Stimulated activated CD8-positive, alpha-beta memory T cell treated with anti-CD3 and anti-CD28 coated beads, Interleukin-4, amount 100 ng/mL, for 1 hour (primary cell): ENCODE data around the gene CRADD.
"Not testable (repeated sequence)": the region's sequence is repeated elsewhere in the genome, so short reads cannot be mapped to it uniquely, and the experiment has no call there.

Experiments
- DNase-seq, 2 donors: peaks; one replicate each; pipeline ENCODE4 v3.0.0-alpha.2; 2020; ENCODE audit warnings: low read depth in 2 of 2, low spot score in 1 of 2

The CRADD gene

GRCh38 chr12:93757792-93758694 is 80.9 kb downstream of the CRADD start:
- DNase-seq = no peak

GRCh38 chr12:93758801-93759373 is 81.7 kb downstream of the CRADD start:
- no peak for DNase-seq

GRCh38 chr12:93759512-93760081 is 82.4 kb downstream of the CRADD start:
- no peak for DNase-seq

- no peak for DNase-seq
These were observed 83.2 kb downstream of the CRADD start for GRCh38 chr12:93760275-93760875.

GRCh38 chr12:93762059-93762719 is 85.0 kb downstream of the CRADD start:
- DNase-seq = no peak

GRCh38 chr12:93762912-93763553 is 85.9 kb downstream of the CRADD start:
- no peak for DNase-seq

GRCh38 chr12:93763746-93764147 is 86.6 kb downstream of the CRADD start:
- DNase-seq = no peak

- no peak for DNase-seq
These were observed 89.2 kb downstream of the CRADD start for GRCh38 chr12:93766371-93766770.

GRCh38 chr12:93766796-93767523 is 89.8 kb downstream of the CRADD start:
- no peak for DNase-seq

GRCh38 chr12:93767524-93767863 is 90.3 kb downstream of the CRADD start:
- DNase-seq = no peak

- no peak for DNase-seq
These were observed 95.0 kb downstream of the CRADD start for GRCh38 chr12:93772003-93772700.

- no peak for DNase-seq
These were observed 96.1 kb downstream of the CRADD start for GRCh38 chr12:93773122-93773871.

- DNase-seq = no peak
These were observed 99.4 kb downstream of the CRADD start for GRCh38 chr12:93776581-93777018.

GRCh38 chr12:93777254-93777653 is 100.1 kb downstream of the CRADD start:
- DNase-seq = no peak

- no peak for DNase-seq
These were observed 101.1 kb downstream of the CRADD start for GRCh38 chr12:93778306-93778705.

GRCh38 chr12:93778766-93779165 is 101.6 kb downstream of the CRADD start:
- no peak for DNase-seq

GRCh38 chr12:93780101-93780641 is 103.0 kb downstream of the CRADD start:
- DNase-seq = no peak

- not testable (repeated sequence) for DNase-seq
These were observed 103.7 kb downstream of the CRADD start for GRCh38 chr12:93780886-93781285.

GRCh38 chr12:93781961-93782360 is 104.8 kb downstream of the CRADD start:
- not testable (repeated sequence) for DNase-seq
